Measurements from ENCODE around the gene SUSD1.

The SUSD1 gene

DNA sequence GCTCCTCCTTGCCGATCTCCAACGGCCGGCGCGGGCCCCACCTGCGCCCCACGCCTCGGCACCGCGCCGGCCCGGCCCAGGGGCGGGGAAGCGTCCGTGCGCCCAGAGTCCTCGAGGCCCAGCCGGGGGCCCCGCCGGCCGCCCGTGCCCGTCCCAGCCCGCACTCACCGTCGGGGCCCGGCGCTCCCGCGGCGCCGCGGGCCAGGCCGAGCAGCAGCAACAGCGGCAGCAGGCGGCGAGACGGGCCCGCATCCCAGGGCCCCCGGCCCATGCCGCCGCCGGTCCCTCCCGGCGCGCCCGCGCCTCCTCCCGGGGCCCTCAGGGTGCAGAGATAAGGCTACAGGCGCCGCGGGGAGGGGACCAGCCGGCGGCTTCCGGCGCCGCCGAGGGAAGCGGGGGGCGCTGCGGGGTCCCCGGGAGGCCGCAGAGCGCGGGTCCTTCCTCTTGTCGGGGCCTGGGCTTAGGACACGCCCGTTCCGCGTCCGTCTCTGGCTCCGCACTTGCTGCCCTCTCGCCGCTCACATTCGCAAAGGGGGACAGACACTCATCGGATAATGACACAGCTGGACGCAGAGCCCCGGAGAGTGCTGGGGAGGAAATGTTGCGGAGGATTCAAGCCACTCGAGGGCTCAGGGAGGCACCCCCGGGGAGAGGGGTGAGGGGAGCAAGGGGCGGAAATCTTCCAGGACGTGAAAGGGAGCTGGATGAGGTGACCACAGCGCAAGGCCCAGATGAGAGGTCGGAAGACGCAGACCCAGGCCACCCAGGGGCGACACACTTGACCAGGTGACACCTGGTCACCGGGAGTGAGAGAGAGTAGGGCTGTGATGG lies at the start of gene SUSD1:
Gene SUSD1, minus strand, starts transcription at position 333 of the 831 bp plus-strand sequence. Its CDS starts 62 bp downstream, at position 271.
- DNase-seq (ENCODE audit: low read depth): no peak
- TF ChIP-seq, protein P1, sequence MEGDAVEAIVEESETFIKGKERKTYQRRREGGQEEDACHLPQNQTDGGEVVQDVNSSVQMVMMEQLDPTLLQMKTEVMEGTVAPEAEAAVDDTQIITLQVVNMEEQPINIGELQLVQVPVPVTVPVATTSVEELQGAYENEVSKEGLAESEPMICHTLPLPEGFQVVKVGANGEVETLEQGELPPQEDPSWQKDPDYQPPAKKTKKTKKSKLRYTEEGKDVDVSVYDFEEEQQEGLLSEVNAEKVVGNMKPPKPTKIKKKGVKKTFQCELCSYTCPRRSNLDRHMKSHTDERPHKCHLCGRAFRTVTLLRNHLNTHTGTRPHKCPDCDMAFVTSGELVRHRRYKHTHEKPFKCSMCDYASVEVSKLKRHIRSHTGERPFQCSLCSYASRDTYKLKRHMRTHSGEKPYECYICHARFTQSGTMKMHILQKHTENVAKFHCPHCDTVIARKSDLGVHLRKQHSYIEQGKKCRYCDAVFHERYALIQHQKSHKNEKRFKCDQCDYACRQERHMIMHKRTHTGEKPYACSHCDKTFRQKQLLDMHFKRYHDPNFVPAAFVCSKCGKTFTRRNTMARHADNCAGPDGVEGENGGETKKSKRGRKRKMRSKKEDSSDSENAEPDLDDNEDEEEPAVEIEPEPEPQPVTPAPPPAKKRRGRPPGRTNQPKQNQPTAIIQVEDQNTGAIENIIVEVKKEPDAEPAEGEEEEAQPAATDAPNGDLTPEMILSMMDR (IDR thresholded peaks at IDR 0.05; ENCODE audit: insufficient read depth, low read depth, low read length, missing control alignments): no peak
- H3K4me3 ChIP-seq (ENCODE audit: low read length): peak within 1 kb of the TSS; percentile 33

DNA sequence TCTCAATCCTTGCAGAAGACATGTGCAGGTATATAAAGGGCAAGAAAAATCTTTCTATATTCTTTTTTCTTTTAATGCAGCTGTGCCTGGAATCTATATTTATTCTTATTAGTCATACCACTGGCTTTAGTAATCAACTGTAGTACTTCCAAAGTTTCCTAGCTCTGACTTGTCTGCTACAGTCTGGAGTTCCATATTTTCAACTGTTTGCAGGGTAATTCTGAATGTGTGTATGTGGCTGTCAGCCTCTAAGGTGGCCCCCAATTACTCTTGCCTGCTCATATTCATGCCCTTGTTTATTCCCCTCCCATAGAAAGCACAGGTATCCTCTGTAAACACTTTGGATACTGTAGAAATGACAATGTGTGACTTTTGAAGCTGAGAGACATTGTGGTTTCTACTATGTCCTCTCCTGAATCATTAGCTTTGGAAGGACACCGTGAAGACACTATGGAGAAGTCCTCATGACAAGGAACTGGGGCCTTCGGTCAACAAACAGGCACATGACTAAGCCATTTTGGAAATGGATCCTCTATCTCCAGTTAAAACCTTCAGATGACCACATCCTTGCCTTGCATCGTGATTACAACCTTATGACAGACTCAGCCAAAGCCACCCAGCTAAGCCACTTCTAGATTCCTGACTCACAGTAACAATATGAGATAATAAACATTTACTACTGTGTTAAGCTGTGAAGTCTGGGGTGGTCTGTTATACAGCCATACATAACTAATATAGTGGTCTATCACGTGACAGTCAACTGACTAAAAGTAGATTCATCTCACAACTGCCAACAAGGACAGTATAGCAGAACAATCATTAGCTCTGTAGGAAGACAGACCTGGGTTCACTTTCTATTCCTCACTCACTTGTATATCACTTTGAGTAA lies 49.5 kb upstream of the SUSD1 start:
- DNase-seq (ENCODE audit: low read depth): peak; percentile 41
- TF ChIP-seq, protein P1 (IDR thresholded peaks at IDR 0.05; ENCODE audit: insufficient read depth, low read depth, low read length, missing control alignments): no peak
- no peak overlapping the region for H3K4me3 ChIP-seq (ENCODE audit: low read length)

DNA sequence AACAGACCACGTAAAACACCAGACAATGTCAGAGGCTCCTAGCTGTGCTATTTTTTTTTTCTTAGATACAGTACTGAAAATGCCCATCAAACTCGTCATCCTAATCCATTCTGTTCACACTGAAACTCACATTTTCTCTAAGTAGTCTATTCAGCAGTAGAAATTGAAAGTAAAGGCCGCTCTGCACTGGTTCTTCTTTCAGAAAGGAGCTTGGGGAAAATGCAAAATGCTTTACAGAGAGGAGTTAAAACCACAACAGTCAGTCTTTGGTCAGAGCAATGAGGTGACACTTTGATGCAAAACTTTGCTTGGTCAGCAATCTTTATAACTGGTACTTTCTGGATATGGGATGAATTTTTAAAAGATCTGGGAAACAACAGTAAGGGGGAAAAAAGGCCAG lies 43.8 kb upstream of the SUSD1 start:
- TF ChIP-seq, protein P1 (IDR thresholded peaks at IDR 0.05; ENCODE audit: insufficient read depth, low read depth, low read length, missing control alignments): no peak
- H3K4me3 ChIP-seq (ENCODE audit: low read length): no peak overlapping the region
- DNase-seq (ENCODE audit: low read depth): no peak

DNA sequence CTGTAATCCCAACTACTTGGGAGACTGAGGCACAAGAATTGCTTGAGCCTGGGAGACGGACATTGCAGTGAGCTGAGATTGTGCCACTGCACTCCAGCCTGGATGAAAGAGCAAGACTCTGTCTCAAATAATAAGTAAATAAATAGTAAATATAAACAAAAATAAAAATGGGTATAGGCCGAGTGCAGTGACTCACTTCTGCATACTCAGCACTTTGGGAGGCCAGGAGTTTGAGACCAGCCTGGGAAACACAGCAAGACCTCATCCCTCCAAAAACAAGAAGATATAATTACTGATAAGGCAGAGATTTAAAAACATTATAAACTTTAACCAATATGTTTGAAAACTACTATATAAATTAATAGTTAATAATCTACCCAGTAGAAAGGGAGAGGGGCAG lies 37.8 kb upstream of the SUSD1 start:
- TF ChIP-seq, protein P1 (IDR thresholded peaks at IDR 0.05; ENCODE audit: insufficient read depth, low read depth, low read length, missing control alignments): no peak
- DNase-seq (ENCODE audit: low read depth): no peak
- no peak overlapping the region for H3K4me3 ChIP-seq (ENCODE audit: low read length)

DNA sequence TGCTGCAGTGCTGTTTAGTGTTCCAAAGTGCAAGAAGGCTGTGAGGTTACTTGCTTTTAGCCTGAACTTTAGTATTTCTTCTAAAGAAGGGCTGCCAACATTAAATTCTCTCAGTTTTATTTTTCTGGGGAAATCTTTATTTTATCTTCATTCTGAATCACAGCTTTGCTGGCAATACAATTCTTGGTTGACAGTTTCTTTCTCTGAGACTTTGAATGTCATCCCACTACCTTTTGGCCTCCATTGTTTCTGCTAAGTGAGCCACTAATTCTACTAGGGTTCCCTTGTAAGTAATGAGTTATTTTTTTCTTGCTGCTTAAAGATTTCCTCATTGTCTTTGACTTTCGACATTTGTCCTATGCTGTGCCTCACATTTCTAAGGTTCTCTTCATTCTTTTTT lies 32.4 kb upstream of the SUSD1 start:
- DNase-seq (ENCODE audit: low read depth): no peak
- TF ChIP-seq, protein P1 (IDR thresholded peaks at IDR 0.05; ENCODE audit: insufficient read depth, low read depth, low read length, missing control alignments): no peak
- no peak overlapping the region for H3K4me3 ChIP-seq (ENCODE audit: low read length)

GRCh38 chr9:112203536-112203935 lies 28.4 kb upstream of the SUSD1 start:
- TF ChIP-seq, protein P1 (IDR thresholded peaks at IDR 0.05; ENCODE audit: insufficient read depth, low read depth, low read length, missing control alignments): no peak
- no peak overlapping the region for H3K4me3 ChIP-seq (ENCODE audit: low read length)
- peak; percentile 43 for DNase-seq (ENCODE audit: low read depth)

Data from epithelial cell of esophagus (primary cell).